ENCODE results near the gene ZNF567. TPM values are rescaled to one million over a fixed set of nuclear protein-coding genes. Genes with fewer than 3 reads are reported as not detected.

Gene ZNF567
- 7.7 to 10.6 TPM (median 8.1 TPM) in 5 replicates for total RNA-seq (2022; extraction: Qiagen RNA extraction)

GRCh38 chr19:36687214-36688056, at the start of gene ZNF567:
Gene ZNF567 (plus strand): TSS chr19:36687612. CDS start chr19:36694868, 7,256 bp downstream.

Other genes starting within 250 kb of the ZNF567 start
- gene ZNF566, start 198.1 kb upstream of the ZNF567 start, total RNA-seq (2022; extraction: Qiagen RNA extraction): 8.0 to 10.1 TPM (median 8.2 TPM) in 5 replicates
- gene ZNF260, start 159.3 kb upstream of the ZNF567 start, total RNA-seq (2022; extraction: Qiagen RNA extraction): 5.4 to 12.3 TPM (median 6.1 TPM) in 5 replicates
- 2.1 to 3.2 TPM (median 2.5 TPM) in 5 replicates for gene ZNF529, start 114.3 kb upstream of the ZNF567 start, total RNA-seq (2022; extraction: Qiagen RNA extraction)
- 0.01 to 0.10 TPM (median 0.02 TPM) in 3 of 5 replicates, not detected in the others for gene ZNF382, start 82.3 kb upstream of the ZNF567 start, total RNA-seq (2022; extraction: Qiagen RNA extraction)
- gene ZNF461, start 20.8 kb upstream of the ZNF567 start, total RNA-seq (2022; extraction: Qiagen RNA extraction): 6.2 to 7.3 TPM (median 6.5 TPM) in 5 replicates
- gene ZNF850, start 85.2 kb downstream of the ZNF567 start, total RNA-seq (2022; extraction: Qiagen RNA extraction): 0.31 to 0.76 TPM (median 0.37 TPM) in 5 replicates
- gene ZNF790, start 150.8 kb downstream of the ZNF567 start, total RNA-seq (2022; extraction: Qiagen RNA extraction): 0.06 to 0.33 TPM (median 0.27 TPM) in 5 replicates
- 0.11 to 0.19 TPM (median 0.17 TPM) in 4 of 5 replicates, not detected in the other for gene ZNF345, start 163.3 kb downstream of the ZNF567 start, total RNA-seq (2022; extraction: Qiagen RNA extraction)
- gene ZNF829, start 228.7 kb downstream of the ZNF567 start, total RNA-seq (2022; extraction: Qiagen RNA extraction): 0.29 to 0.40 TPM (median 0.39 TPM) in 5 replicates
- 0.77 to 1.3 TPM (median 0.95 TPM) in 5 replicates for gene ZNF568, start 228.7 kb downstream of the ZNF567 start, total RNA-seq (2022; extraction: Qiagen RNA extraction)